NCI-H748 (cell line): ENCODE measurements around the gene CD44.

Experiments used
- DNase-seq: peaks from one replicate; lab custom pipeline; 2025; ENCODE audit not compliant: unreplicated experiment; lab: John Stamatoyannopoulos, UW

Gene CD44

DNA sequence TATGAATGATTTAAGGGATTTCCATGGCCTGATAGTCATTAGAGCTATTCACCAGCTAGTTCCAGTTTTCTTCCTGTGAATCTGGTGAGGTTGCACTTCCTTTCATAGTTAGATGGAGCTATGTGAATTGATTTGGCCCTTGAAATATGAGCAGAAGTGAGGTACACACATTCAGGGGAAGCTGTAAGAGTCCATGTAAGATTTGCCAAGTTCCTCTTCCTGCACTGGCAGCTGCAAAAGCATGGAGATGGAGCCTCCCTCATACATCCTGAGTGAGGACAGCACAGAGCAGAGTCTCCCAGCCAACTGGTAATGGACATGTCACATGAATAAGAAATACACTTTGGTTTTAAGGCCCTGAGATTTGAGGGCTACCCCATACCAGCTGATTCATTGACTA lies 111.7 kb downstream of the CD44 start:
- DNase-seq: no peak

DNA sequence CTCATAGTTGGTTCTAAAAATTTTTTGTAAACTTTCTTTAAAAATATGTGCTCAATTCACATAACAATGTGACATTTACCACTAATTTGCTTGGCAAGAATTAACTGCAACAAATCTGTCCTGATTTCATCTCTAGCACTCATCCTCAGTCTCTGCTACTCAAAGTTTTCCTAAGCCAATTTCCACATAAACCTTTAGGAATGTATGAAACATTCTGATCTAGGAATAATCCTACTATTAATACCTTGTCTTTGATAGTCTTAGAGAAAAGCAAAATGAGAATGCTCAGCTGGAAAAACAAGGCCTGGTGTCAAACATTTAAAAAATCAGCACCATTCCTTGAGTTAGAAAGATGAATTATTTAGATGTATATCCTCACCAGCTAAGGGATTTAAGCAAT lies 114.3 kb downstream of the CD44 start:
- DNase-seq: no peak

DNA sequence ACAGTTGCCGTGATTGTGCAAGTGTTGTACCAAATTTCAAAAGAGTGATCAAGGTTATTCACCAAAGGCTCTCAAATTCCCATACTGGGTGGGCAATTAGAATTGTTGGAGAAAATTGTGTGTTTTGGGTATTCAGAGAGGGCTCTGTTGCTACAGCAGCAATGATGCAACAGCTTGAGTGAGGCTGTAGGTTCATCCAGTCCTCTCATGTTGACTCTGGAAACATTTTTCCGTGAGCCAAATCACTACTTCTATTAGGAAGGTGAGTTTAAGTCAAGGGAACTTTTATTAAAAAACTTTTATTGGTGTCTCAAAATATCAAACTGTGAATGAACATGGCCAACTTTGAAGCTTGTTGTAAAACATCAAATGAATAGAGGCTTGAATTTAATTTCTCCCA lies 116.5 kb downstream of the CD44 start:
- DNase-seq: no peak

DNA sequence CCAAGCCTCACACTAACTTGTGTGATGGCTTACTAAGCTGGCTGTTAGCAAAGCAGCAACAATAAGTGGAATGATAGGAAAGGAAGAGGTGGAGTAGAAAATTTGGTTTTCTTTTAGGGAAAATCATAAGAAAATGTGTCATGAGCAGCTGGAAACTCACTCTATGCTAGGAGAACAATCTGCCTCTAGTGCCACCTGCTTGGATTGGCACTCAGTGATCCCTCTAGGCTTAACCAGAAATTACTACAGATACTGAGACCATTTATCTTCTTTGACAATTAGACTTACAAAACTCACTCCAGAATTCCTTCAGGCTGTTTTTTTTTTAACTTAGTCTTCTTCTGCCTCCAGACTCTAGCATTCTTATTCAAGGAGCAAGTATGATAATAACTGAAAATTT lies 117.3 kb downstream of the CD44 start:
- DNase-seq: no peak

DNA sequence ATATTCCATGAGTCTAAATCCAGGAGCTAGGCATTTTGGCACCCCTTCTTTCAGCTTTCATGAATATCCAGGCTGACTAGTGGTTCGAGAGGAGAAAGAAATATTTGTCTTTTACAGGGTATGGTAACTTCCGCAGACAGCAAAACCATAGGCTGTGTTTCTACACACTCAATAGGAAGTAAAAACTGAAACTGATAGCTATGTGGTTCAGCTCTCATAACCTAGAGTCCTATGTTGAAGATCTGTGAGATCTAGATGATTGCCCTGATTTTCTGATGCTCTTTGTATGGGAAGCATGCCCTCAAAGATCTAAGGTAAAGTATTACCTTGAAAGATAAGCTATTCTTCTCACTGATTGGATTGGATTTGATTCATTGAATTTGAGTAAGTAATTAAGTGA lies 118.3 kb downstream of the CD44 start:
- no peak for DNase-seq

- DNase-seq: no peak
Observed at GRCh38 chr11:35259529-35259928, 120.6 kb downstream of the CD44 start.

DNA sequence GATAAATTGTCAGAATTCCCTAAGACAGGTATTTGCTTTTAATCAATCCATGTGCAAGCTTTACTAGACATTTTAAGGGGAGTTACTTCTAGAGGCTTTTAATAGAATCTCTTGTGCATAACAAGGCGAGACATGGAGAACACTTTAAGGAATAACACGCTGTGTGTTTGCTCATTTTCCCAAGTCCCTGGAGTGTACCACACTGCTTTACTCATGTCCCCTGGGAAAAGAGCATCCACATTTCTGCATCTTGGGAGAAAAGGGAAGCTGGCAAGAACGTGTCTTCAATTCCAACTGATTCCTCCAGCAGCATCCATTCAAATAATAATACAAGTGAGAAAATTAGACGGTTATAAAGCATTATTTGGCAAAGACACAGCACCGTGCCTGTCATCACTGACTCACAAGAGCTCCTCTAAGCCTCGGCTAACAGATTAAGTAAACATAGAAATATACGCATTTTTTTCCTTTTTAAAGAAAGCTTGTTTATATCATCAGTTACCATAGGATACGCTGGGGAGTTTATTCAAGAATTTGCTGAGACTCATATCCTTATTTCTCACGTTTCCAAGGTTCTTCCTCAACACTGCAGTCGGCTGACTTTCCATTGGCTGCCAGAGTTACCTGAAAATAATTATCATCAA lies 121.5 kb downstream of the CD44 start:
- DNase-seq: no peak

DNA sequence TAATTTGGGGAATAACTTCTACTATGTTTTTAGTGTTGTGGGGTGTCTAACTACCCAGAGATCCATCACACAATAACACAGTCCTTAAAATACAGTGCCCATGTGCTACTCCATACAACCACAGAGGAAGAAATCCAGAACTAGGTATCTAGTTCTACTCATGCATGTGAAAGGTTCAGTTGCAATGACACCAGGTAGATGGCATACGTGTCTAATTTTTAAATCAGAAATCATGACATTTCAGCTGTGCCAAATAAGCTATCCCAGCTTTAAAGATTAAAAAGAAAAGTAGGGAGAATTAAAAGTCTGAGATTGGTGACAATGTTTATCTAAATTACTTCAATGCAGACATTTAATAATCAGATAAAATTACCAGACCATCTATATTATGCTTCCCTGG lies 122.2 kb downstream of the CD44 start:
- DNase-seq: peak; percentile 11

DNA sequence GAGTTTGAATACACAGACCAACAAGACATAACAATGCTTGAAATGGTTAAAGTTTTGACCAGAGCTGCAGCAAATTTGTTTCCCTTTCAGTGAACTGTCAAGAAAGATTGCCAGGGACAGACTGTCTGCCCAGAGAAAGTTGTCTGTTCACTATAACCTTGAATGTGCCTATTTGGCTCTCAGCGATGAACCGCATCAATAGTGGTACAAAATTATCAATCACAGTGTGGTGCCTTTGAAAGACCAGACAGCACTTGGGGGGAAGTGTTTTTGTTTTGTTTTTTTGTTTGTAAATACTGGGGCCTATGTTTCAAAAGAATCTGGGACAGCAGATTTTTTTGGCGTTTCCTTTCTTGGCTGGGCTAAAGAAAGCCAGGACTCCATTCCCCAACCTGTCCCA lies 123.1 kb downstream of the CD44 start:
- DNase-seq: no peak

DNA sequence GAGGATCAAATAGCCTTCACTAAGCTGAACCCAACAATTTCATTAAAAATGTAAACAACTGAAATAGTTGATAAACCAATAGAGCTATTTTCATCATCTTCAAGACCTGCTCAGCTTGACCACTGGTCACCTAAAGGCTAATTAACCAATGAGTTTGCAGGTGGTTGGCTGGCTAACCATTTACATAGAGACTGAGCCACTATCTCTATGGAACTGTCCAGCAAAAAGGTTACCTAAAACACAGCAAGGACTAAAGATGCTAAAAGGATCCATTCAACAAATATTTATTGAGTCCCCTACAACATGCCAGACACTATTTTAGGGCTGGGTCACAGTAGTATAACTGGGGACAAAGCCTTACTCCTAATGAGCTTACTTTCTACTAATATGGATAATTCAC lies 123.8 kb downstream of the CD44 start:
- peak; percentile 33 for DNase-seq

DNA sequence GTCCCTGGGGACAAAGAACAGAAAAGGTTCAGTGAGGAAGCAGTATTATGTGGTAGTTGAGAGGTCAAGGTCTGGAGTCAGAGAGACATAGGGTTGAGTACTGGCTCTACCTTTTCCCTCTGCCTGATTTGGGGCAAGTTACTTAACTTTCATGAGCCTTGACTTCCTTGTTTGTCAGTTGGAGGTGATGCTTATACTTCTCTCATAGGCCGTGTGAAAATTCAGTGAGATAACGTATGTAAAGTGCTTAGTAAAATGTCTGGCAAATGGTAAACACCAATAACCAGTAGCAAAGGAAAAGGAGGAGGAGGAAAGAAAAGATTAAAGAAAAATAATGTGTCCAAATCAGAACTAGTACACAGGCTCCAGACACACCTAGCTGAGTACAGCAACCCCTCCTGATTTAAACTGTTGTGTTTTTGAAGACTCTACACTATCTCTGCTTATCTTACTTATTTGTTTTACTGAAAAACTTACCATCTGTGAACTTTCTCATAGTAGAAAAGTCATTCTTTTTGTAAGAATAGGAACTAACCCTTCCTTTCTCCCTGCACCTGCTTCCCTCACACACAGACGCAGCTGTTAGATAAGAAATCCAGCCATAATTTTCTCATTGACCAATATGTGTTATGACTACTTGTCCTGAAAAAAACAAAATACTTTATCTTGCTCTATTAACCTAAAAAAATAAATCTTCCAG lies 126.9 kb downstream of the CD44 start:
- no peak for DNase-seq

DNA sequence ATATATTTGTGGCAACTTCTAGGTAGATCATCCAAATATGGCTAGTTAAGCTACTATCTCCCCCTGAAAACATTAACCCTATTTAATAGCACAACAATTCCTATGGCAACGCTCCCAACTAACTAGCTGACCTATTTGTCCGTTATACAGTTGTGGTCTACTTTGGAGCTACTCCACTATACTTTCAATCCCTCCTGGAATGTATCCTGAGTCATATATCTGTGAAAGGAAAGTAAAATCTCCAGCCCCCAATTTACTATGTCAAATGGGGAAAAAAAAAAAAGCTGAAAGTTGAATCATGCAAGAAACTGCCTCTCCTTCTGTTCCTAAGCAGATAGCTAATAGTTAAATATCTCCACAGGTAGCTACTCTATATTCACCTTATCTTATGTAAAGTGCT lies 128.5 kb downstream of the CD44 start:
- DNase-seq: no peak

DNA sequence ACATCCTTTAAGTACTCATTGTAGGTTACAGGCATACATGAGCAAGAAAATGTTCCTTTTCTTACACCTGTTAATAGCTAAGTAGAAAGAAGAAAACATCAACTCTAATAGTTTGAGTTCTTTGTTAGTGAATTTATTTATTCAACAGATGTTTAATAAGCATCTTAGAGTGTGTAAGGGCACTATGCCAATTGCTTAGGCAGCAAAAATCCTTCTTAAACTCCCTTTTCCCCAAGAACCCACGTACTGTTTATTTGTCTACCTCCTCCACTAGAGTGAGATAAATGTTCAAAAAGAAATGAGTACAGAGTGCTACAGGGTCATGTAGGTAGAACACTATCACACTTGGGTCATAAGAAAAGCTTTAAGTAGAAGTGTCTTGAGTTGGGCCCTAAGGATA lies 131.4 kb downstream of the CD44 start:
- no peak for DNase-seq

- DNase-seq: no peak
Observed at GRCh38 chr11:35271031-35271430, 132.1 kb downstream of the CD44 start.

DNA sequence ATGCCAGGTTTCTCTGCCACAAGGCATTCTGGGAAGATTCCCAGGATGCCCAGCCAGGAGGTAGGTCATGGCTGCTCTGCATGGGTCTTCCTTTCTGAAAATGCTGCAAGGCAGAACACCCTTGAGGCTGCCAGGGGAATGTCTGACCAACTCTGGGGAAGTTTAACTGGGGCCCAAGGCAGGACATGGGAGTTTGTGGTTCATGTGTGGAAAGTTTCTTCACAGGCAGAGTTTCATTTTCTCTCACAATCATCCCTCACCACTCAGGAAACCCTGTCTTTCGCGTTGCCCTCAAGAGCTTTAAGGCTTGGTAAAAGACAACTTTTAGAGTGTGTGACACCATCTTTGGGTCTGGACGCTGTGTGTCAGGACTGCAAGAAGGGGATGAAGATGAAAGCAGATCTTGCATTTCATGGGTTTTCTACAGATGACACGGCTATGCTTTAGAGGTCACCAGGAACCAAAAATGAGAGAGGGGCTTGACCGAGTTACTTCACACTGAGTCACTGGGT lies 133.5 kb downstream of the CD44 start:
- DNase-seq: no peak

DNA sequence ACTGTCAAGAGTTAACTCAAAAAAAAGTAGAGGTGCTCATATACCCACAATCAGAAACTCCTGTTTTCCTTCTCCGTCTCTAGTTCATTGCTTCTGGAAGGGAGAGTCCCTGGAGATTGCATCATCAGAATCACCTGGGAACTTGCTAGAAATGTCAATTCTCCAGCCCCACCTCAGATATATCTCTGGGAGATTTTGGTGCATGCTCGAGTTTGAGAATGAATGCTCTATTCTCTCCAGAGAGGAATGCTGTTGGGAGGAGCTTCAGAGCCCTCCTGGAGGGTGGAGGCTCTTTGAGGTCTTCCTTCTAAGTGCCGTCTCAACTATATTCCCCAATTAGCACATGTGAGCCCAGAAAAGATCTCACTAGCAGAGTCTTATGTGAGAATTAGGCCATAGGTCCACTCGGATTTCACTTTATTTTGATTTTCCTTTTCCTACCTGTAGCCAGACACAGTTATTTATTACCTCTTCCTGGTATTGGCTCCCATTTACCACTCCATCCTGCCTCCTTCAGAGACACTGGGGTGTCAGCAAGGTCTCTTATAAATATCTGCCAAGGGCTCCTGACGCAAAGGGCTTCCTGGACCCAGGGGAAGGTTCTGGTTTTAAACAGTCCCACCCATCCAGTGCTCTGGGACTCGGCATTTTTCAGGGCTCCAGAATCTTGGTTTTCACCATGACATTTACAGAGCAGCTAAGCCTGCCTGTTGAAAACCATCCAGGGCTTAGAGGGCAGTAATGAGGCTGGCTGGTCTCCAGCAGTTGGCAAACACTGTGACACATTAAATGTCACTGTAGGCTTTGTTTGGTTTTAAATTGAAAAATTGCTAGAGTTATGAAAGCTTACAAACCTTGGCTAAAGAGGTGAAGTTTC lies 136.2 kb downstream of the CD44 start:
- DNase-seq: peak; percentile 72

DNA sequence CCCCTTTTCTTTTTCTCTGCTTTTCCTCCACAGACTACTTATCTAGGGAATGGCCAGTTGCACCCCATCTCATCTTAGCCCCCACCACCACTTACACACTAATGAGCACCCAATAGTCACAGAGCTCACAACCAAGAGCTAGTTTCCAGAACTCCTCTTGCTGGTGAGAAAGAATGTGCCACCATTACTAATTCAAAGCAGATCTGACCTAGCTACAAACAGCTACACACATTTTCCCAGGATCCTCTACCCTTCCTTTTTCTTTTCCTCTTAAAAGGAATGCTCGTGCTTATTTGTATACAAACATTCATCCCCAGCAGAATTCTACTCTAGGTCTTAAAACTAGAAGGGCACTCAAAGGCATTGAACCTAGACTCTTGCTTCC lies 136.8 kb downstream of the CD44 start:
- DNase-seq: no peak

DNA sequence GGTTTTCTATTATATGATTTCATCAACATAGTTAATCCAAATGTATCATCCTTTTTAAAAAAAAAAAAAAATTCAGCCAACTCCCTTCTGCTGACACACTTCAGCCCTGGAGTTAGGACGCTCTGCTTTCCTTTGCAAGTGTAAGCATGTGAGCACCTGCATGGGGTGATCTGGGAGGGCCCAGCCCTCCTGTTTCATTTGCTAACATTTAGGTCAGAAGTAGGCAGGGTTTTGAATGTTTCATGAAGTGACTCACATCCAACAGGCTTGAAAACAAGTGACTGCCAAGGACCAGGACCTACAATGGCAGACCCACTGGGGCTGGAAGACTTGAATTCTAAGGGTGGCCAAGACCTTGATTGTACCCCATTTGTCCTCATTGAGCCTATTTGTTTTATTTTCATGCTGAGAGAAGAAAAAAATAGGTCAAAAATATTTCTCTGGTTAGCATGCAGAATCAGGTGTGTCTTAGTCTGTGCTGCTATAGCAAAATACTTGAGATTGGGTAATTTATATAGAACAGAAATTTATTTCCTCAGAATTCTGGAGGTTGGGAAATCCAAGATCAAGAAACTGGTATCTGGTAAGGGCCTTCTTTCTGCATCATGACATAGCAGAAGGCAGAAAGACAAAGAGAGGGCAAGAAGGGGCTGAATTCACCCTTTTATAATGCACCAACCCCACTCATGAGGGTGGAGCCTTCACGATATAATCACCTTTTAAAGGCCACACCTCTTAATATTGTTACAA lies 137.6 kb downstream of the CD44 start:
- no peak for DNase-seq

GRCh38 chr11:35277827-35278226 lies 138.9 kb downstream of the CD44 start:
- DNase-seq: no peak

DNA sequence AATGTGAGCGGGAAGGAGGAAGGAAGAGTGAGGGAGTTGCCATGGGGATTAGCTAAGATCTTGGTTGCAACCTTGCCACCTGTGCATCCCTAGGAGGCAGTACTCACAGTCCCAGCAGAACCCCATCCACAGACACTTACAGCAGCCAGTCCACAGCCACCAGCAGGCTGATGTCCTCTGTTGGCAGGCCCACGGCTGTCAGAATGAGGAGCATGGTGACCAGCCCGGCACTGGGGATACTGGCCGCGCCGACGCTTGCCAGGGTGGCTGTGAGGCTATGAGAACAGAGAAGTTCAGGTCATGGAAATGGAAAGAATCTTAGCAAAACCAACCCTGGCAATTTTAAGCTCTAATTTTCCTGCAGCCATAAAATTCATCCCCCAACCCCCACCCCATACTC lies 141.8 kb downstream of the CD44 start:
- DNase-seq: no peak

GRCh38 chr11:35281169-35281688 lies 142.3 kb downstream of the CD44 start:
- no peak for DNase-seq
